HEK293 (cell line): Measurements from ENCODE around the gene PRKG1.

Experiments
- HOXA7 ChIP-seq: sonication (generic); formaldehyde crosslinking; IDR thresholded peaks from 2 replicates; pipeline ENCODE4 v1.8.1; 2022; ENCODE audit warnings: missing genetic modification reagents, borderline replicate concordance
- ZNF184 ChIP-seq: fragments of 450-650 bp; IDR thresholded peaks from 2 replicates; pipeline ENCODE4 v1.5.1; 2018; ENCODE audit warnings: missing biosample characterization, mild to moderate bottlenecking, missing genetic modification characterization
- ZNF621 ChIP-seq: fragments of 450-650 bp; formaldehyde crosslinking; IDR thresholded peaks from 2 replicates; pipeline ENCODE4 v1.5.1; 2017; ENCODE audit warnings: missing biosample characterization, missing genetic modification characterization

DNA sequence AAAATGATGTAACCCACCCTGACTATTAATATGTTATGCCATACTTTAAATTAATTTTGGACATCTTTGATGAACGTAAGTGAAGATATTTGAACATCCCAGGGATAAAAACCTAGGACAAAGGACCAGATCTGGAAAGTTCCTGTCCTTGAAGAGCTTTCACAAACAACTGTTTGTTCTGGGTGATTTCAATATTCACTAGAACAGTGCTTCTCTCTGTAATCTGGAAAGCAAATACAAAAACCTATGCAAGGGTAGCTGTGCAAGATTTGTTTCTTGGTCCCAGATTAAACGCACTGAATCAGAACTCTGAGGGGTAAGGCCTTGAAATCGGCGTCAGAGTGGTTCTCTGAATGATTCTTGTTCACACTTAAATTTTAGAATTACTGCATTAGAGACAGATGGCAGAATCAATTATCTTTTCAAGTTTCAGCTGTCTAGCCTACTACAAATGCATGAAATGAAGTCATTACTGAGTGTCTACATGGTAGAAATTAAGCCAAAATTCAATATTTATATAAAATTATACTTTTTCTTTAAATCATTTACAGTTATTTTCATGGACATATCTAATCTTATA, 694.7 kb downstream of the PRKG1 start:
- no peak for TF ChIP-seq ZNF621 (tag by site-specific recombination)
- no peak for TF ChIP-seq ZNF184 (tag by site-specific recombination)
- TF ChIP-seq HOXA7, result no peak
